ENCODE data around the gene CAMKMT.

GRCh38 chr2:44789971-44790721, 428.4 kb downstream of the CAMKMT start:
- TF ChIP-seq POLR2A (IDR thresholded peaks at IDR 0.05): no peak
- no peak for TF ChIP-seq CTCF (IDR thresholded peaks at IDR 0.05)
